Gastrocnemius medialis (tissue), 4 donors: Measurements from ENCODE around the gene SKI.

ENCODE experiments used
- CTCF ChIP-seq, 5 experiments: fragments of 450-650 bp in 3 of 5; fragments of 200-600 bp in 2 of 5; sonication (generic) in 2 of 5; IDR thresholded peaks in 4 of 5; conservative IDR thresholded peaks in 1 of 5; 1 replicate in 4 of 5; 2 replicates in 1 of 5; pipeline ENCODE4 v1.5.1; 2016 to 2019; ENCODE audit warnings: antibody characterized with exemption in 5 of 5, mild to moderate bottlenecking in 3 of 5, moderate library complexity in 3 of 5
- POLR2A ChIP-seq, 2 donors: fragments of 450-650 bp; IDR thresholded peaks; one replicate each; pipeline ENCODE4 v1.6.1; 2017; ENCODE audit warnings: antibody characterized with exemption in 2 of 2, mild to moderate bottlenecking in 2 of 2, moderate library complexity in 2 of 2

DNA sequence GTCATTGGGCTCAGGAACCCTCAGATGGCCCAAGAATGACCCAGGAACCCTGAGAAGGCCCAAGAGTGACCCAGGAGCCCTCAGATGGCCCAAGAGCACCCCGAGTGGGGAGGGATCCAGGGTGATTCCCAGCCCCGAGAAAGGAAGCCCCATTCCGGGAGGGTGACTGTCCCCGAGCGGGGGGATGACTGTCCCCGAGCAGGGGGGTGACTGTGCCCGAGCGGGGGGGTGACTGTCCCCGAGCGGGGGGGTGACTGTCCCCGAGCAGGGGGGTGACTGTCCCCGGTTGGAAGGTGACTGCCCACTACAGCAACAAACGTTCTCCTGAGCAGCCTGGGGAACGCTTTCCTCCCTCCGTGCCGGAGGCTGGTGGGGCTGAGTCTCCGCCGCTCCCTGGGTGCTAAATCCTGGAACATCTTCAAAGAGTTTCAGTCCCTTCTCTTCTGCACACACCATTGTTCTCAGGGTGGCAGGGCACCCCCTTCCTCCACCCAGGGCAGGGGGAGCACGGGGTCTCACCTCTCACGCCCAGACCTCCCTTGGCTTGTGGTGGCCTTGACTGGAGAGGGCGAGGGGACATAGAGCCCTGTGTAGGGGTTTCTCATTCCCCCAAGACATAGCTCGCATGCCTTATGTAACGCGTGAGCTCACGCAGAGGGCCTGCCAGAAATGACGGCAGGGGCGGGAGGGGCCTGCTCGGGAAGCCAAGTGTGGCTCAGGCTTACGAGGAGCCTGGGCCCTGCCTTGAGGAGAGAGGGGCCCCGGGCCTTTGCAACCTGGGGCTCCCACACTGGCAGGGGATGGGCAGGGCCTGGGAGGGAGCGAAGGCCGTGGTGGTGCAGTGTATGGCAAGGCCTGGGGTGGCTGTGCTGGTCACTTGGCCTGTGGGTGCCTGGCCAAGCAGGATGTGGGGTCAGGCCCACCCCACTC lies 14.3 kb upstream of the SKI start:
- TF ChIP-seq CTCF (IDR thresholded peaks at IDR 0.05 in 4 of 5, conservative IDR thresholded peaks at IDR 0.05 in 1 of 5): no peak
- TF ChIP-seq POLR2A (IDR thresholded peaks at IDR 0.05): peak in 1 of 2 donors; percentile 40
